Tongue (tissue), 3 donors: ENCODE measurements around the gene TP53I3. TPM values are rescaled to one million over a fixed set of nuclear protein-coding genes. Genes with fewer than 3 reads are reported as not detected.
"Not testable (repeated sequence)": the region's sequence is repeated elsewhere in the genome, so short reads cannot be mapped to it uniquely, and the experiment has no call there.

ENCODE experiments used
- DNase-seq: peaks from one replicate; pipeline ENCODE4 v3.0.0-alpha.2; 2015
- small RNA-seq: library from RNA; depleted of rRNA; stranded (forward); fragments of <200 nt; gene quantifications from one replicate; pipeline ENCODE3, GENCODE V24; 2014; ENCODE audit warnings: low replicate concordance
- total RNA-seq: library from RNA; depleted of rRNA; stranded (reverse); fragments of >200 nt; gene quantifications from one replicate; pipeline ENCODE4 v1.2.3, GENCODE V29; 2014

TP53I3 gene
- total RNA-seq, 1 donor from 2014 or later = 29.1 TPM

GRCh38 chr2:24054366-24055010 is 30.1 kb downstream of the TP53I3 start:
- no peak for DNase-seq

GRCh38 chr2:24052951-24053350 is 31.7 kb downstream of the TP53I3 start:
- DNase-seq = no peak

GRCh38 chr2:24051833-24052232 is 32.8 kb downstream of the TP53I3 start:
- no peak for DNase-seq

GRCh38 chr2:24050041-24050979 is 34.3 kb downstream of the TP53I3 start:
- peak; percentile 24 for DNase-seq

GRCh38 chr2:24049485-24050021 is 35.1 kb downstream of the TP53I3 start, which contains the start of gene FKBP1B:
Gene FKBP1B (plus strand): TSS chr2:24049741. CDS start chr2:24049850, 109 bp downstream.
- DNase-seq = peak; percentile 72

- DNase-seq = no peak
These were observed 35.7 kb downstream of the TP53I3 start for GRCh38 chr2:24048769-24049484.

- no peak for DNase-seq
These were observed 37.0 kb downstream of the TP53I3 start for GRCh38 chr2:24047703-24048033.

GRCh38 chr2:24046930-24047702 is 37.5 kb downstream of the TP53I3 start, which contains the start of gene WDCP:
Gene WDCP (minus strand): TSS chr2:24047391. CDS start chr2:24039494, 7,897 bp downstream.
- DNase-seq = peak; percentile 99

- no peak for DNase-seq
These were observed 38.1 kb downstream of the TP53I3 start for GRCh38 chr2:24046599-24046929.

- no peak for DNase-seq
These were observed 38.8 kb downstream of the TP53I3 start for GRCh38 chr2:24045511-24046508.

GRCh38 chr2:24043133-24043532 is 41.5 kb downstream of the TP53I3 start:
- DNase-seq = not testable (repeated sequence)

- DNase-seq = no peak
These were observed 44.1 kb downstream of the TP53I3 start for GRCh38 chr2:24040511-24040910.

- no peak for DNase-seq
These were observed 45.7 kb downstream of the TP53I3 start for GRCh38 chr2:24038786-24039499.

Small RNAs within 50 kb of the gene (small RNA-seq; reads per million reads assigned to genes)
- gene RNU6-370P = not detected

Other genes starting within 250 kb of the TP53I3 start
- gene ATAD2B, start 157.7 kb downstream of the TP53I3 start, total RNA-seq = 49.9 TPM
- 30.6 TPM for gene UBXN2A, start 144.4 kb downstream of the TP53I3 start, total RNA-seq
- gene MFSD2B, start 74.7 kb downstream of the TP53I3 start, total RNA-seq = 0.10 TPM
- 12.6 TPM for gene WDCP, start 37.4 kb downstream of the TP53I3 start, total RNA-seq
- 6.1 TPM for gene FKBP1B, start 35.1 kb downstream of the TP53I3 start, total RNA-seq
- 110 TPM for gene SF3B6, start 8.5 kb downstream of the TP53I3 start, total RNA-seq
- not detected for gene PFN4, start 38.5 kb upstream of the TP53I3 start, total RNA-seq
- gene FAM228B, start 38.6 kb upstream of the TP53I3 start, total RNA-seq = 39.4 TPM
- gene FAM228A, start 90.2 kb upstream of the TP53I3 start, total RNA-seq = 1.3 TPM